ENCODE measurements around the gene SORBS1.

- TF ChIP-seq CTCF (IDR thresholded peaks at IDR 0.05; ENCODE audit: insufficient read depth, low read length) (no peak), GABPA (IDR thresholded peaks at IDR 0.05; ENCODE audit: low read depth) (no peak), POLR2AphosphoS5 (IDR thresholded peaks at IDR 0.05; ENCODE audit: low read depth) (no peak), REST (IDR thresholded peaks at IDR 0.05; ENCODE audit: insufficient replicate concordance, low read depth) (no peak), SPI1 (IDR thresholded peaks at IDR 0.05; ENCODE audit: borderline replicate concordance, low read depth) (no peak)
These were observed 25.2 kb downstream of the SORBS1 start for GRCh38 chr10:95536017-95536416.
